K562 (cell line): Measurements from ENCODE around the gene KLHDC10. TPM values are rescaled to one million over a fixed set of nuclear protein-coding genes. Genes with fewer than 3 reads are reported as not detected.

Source experiments
- ARID1B ChIP-seq: fragments of 450-650 bp; IDR thresholded peaks from 2 replicates; pipeline ENCODE4 v1.6.1; 2016; ENCODE audit warnings: antibody characterized with exemption, mild to moderate bottlenecking, inconsistent platforms
- ATF2 ChIP-seq: sonication (generic); formaldehyde crosslinking; IDR thresholded peaks from 2 replicates; pipeline ENCODE4 v1.8.1; 2022; ENCODE audit warnings: missing genetic modification reagents
- DEAF1 ChIP-seq: fragments of 450-650 bp; formaldehyde crosslinking; IDR thresholded peaks from 2 replicates; pipeline ENCODE4 v1.4.0; 2020; ENCODE audit warnings: mild to moderate bottlenecking, moderate library complexity
- FOXK1 ChIP-seq: sonication (generic); formaldehyde crosslinking; IDR thresholded peaks from 2 replicates; pipeline ENCODE4 v1.8.0; 2022; ENCODE audit warnings: missing genetic modification reagents, mild to moderate bottlenecking, borderline replicate concordance
- GABPB2 ChIP-seq: fragments of 250-450 bp; sonication (Bioruptor Pico); conservative IDR thresholded peaks from 2 replicates; pipeline ENCODE4 v1.5.1; 2021; ENCODE audit warnings: mild to moderate bottlenecking
- HEY1 ChIP-seq: fragments of 250-450 bp; sonication (Bioruptor Pico); IDR thresholded peaks from 2 replicates; pipeline ENCODE4 v1.5.0; 2020; ENCODE audit warnings: mild to moderate bottlenecking, moderate library complexity, borderline replicate concordance
- LEF1 ChIP-seq: fragments of 450-650 bp; IDR thresholded peaks from 2 replicates; pipeline ENCODE4 v1.6.1; 2016; ENCODE audit warnings: mild to moderate bottlenecking
- MLLT1 ChIP-seq, 2 experiments: fragments of 450-650 bp; IDR thresholded peaks; 2 replicates each; pipeline ENCODE4 v1.6.1; 2016
- NUFIP1 ChIP-seq: fragments of 450-650 bp; IDR thresholded peaks from 2 replicates; pipeline ENCODE4 v1.6.1; 2018; ENCODE audit not compliant: partially characterized antibody
- PREB ChIP-seq: sonication (generic); formaldehyde crosslinking; IDR thresholded peaks from 2 replicates; pipeline ENCODE4 v1.8.1; 2023; ENCODE audit warnings: mild to moderate bottlenecking, missing genetic modification reagents
- RBM25 ChIP-seq: fragments of 200-400 bp; formaldehyde crosslinking; IDR thresholded peaks from 2 replicates; pipeline ENCODE4 v1.6.1; 2018; ENCODE audit warnings: low read length, low read depth, moderate library complexity; ENCODE audit not compliant: severe bottlenecking
- ZNF133 ChIP-seq: fragments of 250-450 bp; sonication (Bioruptor Pico); IDR thresholded peaks from 2 replicates; pipeline ENCODE4 v1.4.0; 2020; ENCODE audit warnings: mild to moderate bottlenecking
- ZNF184 ChIP-seq: sonication (generic); formaldehyde crosslinking; IDR thresholded peaks from 2 replicates; pipeline ENCODE4 v1.5.0; 2020; ENCODE audit warnings: missing genetic modification reagents
- ZNF785 ChIP-seq: fragments of 250-450 bp; sonication (Bioruptor Pico); IDR thresholded peaks from 2 replicates; pipeline ENCODE4 v1.4.0; 2020; ENCODE audit warnings: mild to moderate bottlenecking
- polyA plus RNA-seq, 8 experiments: library from polyadenylated mRNA; depleted of rRNA in 4 of 8; stranded (reverse) in 5 of 8; unstranded in 3 of 8; fragments of >200 nt; fragmentation: Nextera tagmentation in 2 of 8; fragmentation: Illumina TruSeq in 1 of 8; extraction: Ambion mirVana in 2 of 8; extraction: Trizol in 1 of 8; gene quantifications; 2 replicates each; pipeline versions ENCODE4 v1.2.1 to v1.2.3, GENCODE V29; 2011 to 2014; ENCODE audit warnings: inconsistent platforms in 1 of 8, missing spikeins in 1 of 8
- total RNA-seq, 7 experiments: library from RNA; depleted of rRNA in 6 of 7; stranded (reverse); fragments of >200 nt in 6 of 7; fragmentation: Illumina TruSeq in 2 of 7; extraction: Trizol in 2 of 7; gene quantifications; 2 replicates each; pipeline versions ENCODE4 v1.2.1 to v1.2.3, GENCODE V29; 2011 to 2021; ENCODE audit warnings: low replicate concordance in 1 of 7

KLHDC10 gene
- total and polyA plus RNA-seq, 9 of the 15 experiments (the other 6 are each of a cell fraction or from before 2014, with no cell fraction given), result 9.8 to 80.5 (median 31.4) TPM

GRCh38 chr7:130135208-130136205 lies 65.2 kb downstream of the KLHDC10 start (continued):
- no peak for TF ChIP-seq NUFIP1
- TF ChIP-seq DEAF1, result peak; percentile 16; the same call in 1 of the 2 replicates
- TF ChIP-seq ZNF785 (CRISPR knock-in tag), result no peak
- TF ChIP-seq HEY1 (CRISPR knock-in tag), result no peak
- TF ChIP-seq GABPB2 (CRISPR knock-in tag), result no peak
- peak; percentile 55 to 91; a peak in 3 of 4 replicates for TF ChIP-seq MLLT1 (IDR thresholded peaks at IDR 0.05)
- TF ChIP-seq LEF1, result peak; percentile 98
- no peak for TF ChIP-seq FOXK1 (CRISPR knock-in tag)
- TF ChIP-seq ATF2 (CRISPR knock-in tag), result no peak
- 0 out of 2 replicates have a peak, but pooled peaks have one; percentile 16 for TF ChIP-seq ZNF133 (CRISPR knock-in tag)
- no peak for TF ChIP-seq ZNF184 (CRISPR knock-in tag)
- TF ChIP-seq PREB (CRISPR knock-in tag), result no peak
- peak; percentile 97 for TF ChIP-seq ARID1B
- no peak for TF ChIP-seq RBM25
